HG03342 (cell line): ENCODE data around the gene AAGAB.

Source experiments
- ATAC-seq: cut with Tn5 transposase; IDR thresholded peaks from one replicate; pipeline ENCODE4 v1.9.1; 2021; ENCODE audit warnings: mild to moderate bottlenecking, moderate library complexity; ENCODE audit not compliant: unreplicated experiment

The AAGAB gene

DNA sequence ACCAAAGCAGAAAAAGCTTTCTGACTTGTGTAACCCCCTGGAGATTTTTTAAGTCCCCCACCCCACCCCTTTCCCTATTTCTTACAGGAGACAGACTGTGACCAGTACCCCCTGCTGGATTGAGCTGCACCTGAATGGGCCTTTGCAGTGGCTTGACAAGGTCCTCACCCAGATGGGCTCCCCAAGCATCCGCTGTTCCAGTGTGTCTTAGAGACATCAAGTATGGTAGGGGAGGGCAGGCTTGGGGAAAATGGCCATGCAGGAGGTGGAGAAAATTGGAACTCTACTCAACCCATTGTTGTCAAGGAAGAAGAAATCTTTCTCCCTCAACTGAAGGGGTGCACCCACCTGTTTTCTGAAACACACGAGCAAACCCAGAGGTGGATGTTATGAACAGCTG is 64.1 kb downstream of the AAGAB start:
- no peak for ATAC-seq

DNA sequence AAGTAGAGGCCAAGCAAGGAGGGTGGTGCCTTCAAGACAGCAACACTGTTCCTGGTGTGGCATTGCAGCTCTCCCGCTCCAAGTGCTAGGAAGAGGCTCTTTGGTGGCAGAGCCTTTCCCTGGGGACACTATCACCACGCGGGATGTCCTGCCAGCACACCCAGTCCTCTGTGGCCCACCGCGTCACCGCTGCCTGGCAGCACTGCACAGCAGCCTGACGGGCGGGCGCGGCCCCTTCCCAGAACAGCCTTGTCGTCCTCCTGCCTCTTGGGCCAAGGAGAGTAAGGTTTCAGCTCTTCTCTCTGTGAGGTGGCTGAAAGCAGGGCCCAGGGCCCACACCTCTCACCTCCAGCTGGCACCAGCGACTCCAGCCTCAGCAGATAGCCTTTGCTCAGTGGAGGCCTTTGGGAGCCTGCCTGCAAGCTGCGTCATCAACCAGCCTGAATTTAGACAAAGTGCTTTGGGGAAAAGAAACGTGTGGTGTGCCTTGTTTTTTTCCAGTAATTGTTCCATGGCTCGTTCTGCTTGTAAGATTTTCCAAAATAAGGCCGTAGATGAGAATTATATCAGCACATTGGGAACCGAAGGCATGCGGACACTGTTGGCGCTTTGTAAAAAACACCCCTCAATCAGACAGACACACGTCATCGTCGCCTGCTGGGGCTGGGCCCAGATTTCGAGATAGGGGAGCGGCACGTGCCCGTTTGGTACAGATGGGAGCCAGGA is 65.0 kb downstream of the AAGAB start:
- no peak for ATAC-seq

- ATAC-seq: no peak
Measured at GRCh38 chr15:67188551-67189218, 65.8 kb downstream of the AAGAB start.

- no peak for ATAC-seq
Measured at GRCh38 chr15:67187351-67187854, 67.1 kb downstream of the AAGAB start.

DNA sequence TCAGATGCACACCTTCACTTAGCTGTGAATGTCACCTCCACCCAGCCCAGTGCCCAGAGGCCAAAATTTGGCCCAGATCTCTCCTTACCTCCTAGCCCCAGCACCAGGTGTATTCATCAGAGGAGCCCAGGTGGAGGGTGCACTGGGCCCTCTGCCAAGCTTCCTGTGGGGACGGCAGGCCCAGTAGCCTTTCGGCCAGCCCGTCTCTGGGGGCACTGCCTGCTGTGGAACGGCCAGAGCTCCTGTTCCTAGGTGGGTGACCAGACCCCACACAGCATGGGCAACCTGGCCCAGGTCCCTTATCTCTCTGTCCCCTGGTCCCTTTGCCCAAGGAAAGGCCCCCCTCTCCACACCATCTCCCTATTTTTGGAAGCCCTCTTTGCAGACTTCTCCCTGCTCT is 67.8 kb downstream of the AAGAB start:
- no peak for ATAC-seq

GRCh38 chr15:67186226-67186649 is 68.2 kb downstream of the AAGAB start:
- no peak for ATAC-seq

DNA sequence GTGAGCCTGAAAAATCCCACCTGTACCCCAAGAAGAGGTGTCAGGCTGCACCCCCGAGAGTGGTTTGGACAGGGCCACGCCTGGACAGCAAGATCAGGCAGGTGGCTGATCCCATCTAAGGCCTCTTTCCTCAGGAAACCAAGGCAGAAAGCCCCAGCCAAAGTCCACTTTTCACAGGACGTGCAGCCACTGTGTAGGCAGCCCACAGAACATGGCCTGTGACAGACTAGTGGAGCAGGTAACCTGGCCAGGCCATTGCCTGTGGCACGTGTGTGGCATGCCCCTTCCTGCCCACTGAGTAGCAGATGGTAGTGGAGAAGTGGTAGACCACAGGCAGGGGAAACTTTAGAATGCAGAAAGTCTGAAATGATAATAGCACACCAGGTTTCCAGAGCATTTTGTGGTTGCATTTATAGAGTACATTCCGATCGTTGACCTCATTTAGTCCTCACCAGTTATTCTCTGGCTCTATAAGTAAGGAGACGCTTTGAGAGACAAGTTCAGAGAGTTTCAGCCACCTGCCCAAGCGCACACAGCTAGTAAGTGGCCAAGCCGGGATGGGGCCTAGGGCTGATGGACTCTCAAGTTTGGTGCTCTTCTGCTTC is 68.7 kb downstream of the AAGAB start:
- ATAC-seq: no peak

DNA sequence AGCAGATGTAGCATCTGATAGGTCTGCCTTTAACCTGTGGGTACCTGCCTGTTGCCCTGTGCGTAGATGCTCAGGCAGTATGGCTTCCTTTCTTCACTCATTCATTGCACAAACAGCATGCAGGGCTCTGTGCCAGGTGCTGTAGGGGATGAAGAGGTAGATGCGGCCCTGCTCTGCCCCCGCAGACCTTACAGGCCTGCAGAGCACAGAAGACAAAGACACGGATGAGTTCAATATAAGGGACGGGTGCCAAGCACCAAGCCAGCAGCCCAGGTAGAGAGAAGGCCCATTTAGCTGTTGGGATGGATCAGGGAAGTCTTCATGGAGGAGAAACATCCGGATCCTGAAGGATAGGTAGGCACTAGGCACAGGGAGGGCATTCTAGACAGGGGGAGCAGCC is 69.4 kb downstream of the AAGAB start:
- ATAC-seq: no peak

DNA sequence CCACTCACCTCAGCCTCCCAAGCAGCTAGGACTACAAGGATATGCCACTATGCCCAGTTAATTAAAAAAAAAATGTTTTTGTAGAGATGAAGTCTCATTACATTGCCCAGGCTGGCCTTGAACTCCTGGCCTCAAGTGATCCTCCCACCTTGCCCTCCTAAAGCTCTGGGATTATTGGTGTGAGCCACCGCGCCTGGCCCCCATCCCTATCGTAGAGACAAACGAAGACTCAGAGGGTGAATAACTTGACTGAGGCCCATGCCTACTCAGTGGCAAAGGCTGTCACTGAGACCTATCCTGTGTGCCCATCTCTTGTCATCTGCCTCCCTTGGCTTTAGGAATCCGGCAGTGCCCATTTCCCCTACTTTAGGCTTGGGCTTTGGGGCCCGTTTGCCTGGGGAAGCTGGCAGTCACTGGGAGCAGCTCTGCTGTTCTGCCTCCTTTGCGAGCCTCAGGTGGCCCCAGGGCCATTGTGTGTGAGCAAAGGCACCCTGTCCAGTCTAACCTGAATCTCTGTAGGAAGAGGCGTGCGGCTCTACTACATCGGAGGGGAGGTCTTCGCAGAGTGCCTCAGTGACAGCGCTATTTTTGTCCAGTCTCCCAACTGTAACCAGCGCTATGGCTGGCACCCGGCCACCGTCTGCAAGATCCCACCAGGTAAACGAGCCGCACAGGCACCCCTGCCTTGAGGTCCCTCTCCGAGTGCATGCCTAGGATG is 70.1 kb downstream of the AAGAB start:
- ATAC-seq: no peak

DNA sequence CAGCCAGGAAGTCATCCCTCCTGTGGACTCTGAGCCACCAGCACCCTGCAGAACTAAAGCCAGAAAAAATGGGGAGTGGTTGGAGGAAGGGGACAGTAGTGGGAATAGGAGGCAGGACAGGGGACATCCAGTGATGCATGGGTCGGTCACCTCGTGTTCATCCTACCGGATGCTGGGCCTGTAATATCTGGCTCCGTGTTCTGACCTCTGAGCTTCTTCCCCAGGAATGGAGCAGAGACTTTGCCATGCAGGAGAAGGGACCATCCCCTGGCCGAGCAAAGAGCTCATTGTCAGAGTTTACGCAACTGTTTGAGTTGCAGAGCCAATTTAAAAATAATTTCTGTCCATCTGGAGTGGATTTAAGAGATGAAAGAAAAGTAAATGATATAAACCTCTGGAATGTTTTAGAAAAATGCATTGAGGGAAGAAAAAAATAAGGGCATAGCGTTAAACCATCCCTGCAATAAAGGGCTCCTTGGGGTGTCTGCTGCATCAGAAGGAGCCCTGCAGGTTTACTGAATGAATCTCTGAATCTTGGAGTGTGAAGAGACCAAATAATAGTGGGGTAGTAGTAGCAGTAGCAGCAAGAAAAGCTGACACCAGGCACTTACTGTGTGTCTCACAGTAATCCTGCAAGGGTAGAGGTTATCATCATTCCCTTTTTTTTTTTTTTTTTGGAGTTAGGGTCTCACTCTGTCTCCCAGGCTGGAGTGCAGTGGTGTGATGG is 70.9 kb downstream of the AAGAB start:
- ATAC-seq: no peak

- ATAC-seq: no peak
Measured at GRCh38 chr15:67181221-67181639, 73.2 kb downstream of the AAGAB start.

DNA sequence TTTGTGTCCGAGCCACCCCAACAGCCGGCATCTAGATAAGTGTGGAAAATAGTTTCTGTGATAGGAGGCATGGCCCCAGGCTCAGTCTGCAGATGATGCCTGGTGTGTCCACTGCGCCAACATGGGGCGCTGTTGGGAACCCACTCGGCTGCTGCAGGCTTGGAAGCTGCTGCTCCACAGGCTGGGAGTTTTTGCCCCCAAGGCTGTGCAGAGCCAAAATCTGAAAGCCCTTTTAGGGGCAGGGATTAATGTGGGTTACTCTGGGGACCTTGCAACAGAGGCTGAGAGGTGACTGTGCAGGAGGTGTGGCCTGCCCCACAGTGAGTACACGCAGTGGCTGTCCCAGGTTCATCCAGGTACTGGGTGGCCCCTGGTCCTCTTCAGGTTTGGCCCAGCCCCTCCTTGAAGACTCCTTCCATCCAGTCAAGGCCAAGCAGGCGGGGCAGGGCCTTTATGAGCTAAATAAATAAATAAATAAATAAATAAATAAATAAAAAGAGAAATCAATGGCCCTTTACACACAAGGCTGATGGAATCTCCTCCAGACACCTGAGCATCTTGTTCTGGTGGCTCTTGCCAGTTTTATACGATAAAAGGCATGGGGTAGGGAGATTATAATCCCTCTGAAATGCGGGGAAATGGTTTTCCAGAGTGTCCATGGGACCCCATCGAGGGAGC is 73.8 kb downstream of the AAGAB start:
- no peak for ATAC-seq

DNA sequence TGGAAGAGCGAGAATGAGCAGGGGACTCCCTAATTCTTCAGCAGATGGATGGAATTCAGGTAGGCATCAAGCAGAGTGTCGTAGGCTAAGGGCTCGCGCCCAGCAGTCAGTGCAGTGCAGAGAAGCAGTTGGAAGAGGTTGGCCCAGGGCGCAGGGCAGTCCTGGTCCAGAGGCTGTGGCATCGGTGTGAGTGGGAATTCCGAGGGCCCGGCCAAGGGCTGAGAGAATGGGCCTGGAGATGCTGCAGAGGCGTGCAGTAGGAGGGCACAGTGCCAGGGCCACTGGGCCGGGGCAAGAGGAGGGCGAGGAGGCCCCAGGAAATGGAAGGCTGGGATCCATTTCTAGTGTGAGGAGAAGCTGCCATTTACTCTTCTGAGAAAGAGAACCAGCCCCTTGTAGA is 74.4 kb downstream of the AAGAB start:
- ATAC-seq: no peak

DNA sequence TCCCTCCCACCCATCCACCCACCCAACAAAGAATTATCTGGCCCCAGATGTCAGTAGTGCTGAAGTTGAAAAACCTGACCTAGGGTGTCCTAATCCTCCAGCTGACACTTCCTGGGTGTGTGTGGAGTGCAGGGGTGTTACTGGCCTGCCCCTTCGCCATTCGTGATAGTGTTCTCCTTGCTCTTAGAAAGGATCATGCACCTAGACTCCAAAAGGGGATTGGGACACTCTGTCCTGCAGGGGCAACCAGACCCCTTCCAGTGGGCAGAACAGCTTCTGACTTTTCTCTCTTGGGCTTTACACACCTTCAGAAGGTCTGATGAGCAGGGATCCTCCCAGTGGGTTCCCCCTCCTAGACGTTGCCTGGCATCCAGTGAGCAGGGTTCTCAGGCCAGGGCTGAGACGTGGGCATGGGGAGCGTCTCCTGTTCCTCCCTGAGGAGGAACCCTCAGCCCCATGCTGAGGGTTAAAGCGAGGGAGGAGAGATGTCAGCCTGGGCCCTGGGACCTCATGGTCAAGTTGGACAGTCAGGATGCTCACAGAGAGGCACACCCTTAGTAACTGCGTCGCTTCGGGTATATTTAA is 75.0 kb downstream of the AAGAB start:
- ATAC-seq: no peak

DNA sequence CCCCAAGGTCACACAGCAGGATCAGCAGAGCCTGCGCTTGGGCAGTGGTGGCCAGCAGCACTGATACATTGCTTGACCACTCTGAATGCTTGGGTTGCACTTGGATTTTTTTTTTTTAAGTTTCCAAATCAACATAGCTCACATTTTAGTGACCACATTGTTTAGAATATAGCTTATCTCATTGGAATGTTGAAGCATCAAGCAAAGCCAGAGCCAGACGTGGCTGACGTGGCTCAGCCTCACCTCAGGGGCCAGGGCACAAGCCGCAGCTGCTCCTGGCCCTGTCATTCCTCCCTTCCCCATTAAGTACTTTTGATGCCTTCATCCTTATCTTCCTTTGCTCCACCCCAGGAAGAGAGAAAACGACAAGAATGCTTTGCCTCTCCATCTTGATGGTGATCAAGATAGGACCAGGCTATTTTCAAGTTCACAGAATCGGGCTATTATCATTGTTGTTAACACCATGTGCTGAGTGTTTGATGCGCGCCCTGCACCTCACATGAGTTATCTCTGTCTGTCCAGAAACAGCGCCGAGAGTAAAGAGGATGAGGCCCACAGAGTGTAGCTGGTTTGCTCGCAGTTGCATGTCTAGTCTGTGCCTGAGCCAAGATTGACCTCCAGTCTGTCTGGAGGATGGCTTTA is 75.8 kb downstream of the AAGAB start:
- no peak for ATAC-seq

DNA sequence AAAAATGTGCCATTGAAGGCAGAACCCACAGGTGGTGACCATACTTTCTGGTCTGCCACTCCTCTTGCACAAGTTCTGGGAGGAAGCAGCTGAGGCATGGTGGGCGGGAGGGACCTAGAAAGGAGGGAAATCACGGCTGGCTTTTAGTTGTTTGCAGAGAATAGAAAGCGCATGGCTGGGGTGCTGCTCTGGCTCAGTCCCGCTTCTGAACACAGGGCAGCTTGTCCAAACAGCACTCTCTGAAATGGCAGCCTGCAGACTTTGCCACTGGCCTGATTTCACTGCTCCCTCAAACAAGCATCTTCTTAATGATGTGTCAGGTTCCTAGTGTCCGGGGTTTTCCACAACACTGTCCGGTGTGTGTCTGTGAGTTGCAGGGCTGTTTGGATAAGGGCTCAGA is 76.7 kb downstream of the AAGAB start:
- no peak for ATAC-seq

DNA sequence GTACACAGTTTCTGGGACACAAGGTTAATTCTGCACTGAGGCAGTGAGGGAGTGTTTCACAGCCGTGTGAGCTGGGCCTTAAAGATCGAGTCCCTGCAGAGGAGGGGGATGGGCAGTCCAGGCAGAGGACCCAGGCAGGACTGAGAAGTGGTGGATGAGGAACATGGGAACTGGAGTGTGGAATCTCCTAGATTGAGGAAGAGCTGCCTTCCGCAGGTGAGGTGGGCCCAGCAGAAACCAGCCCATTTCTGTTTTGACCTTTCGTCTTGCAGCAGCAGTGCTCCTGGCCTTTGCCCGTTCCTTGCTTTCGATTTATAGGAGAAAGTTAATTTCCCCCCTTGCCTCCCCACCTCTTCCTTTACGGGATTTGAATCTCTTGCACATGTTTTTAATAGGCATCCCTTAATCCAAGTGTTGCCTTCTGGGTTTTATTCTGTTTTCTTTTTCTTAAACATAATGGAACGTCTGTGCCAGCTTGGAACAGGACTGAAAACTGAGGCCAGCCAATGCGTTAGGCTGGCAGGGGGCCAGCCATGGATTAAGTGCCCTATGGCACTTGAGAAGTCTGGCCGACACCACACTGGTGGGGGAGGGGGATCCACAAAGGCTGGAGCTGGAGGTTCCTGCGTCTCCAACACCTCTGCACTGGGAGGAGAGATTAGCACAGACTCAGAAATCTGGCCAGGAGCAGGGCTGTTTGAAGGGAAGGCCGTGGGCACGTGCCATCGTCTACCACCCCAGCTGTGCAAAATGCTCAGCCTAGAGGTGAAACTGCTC is 78.1 kb downstream of the AAGAB start:
- no peak for ATAC-seq

DNA sequence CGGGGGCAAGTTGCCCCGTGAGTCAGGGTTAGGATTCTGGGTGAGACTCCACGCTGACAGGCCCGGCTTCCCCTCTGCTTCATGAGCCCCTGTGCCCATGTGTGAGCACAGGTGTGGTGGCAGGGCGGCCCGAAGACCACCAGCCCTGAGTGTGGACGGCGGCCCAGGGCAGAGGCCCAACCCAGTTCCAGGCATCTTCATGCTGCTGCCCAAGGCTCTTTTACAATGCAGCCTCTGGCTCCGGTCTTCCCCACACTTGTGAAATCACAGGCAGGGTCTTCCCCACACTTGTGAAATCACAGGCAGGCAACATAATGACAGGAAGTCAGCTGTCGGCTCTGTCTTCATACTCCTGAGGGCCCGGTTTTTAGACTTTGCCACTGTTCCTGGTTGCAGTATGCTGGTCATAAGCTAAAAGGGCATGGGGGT is 78.8 kb downstream of the AAGAB start:
- no peak for ATAC-seq
